HL-60/S4 treated with retinoic acid at 250 ng/mL for 4 days and 3 days (cell line): ENCODE data around the gene DIPK1A.

Source experiments
- in situ Hi-C: fragments of 300-500 bp; cut with MboI; formaldehyde crosslinking; loops from 2 replicates; pipeline ENCODE4 v1.7.0; 2022; ENCODE audit warnings: low sequenced_read_pairs

The DIPK1A gene

GRCh38 chr1:92953491-92953890 is 7.8 kb downstream of the DIPK1A start:
- in situ Hi-C loops = no loop called here

GRCh38 chr1:92952714-92953113 is 8.5 kb downstream of the DIPK1A start:
- in situ Hi-C loops = no loop called here

DNA sequence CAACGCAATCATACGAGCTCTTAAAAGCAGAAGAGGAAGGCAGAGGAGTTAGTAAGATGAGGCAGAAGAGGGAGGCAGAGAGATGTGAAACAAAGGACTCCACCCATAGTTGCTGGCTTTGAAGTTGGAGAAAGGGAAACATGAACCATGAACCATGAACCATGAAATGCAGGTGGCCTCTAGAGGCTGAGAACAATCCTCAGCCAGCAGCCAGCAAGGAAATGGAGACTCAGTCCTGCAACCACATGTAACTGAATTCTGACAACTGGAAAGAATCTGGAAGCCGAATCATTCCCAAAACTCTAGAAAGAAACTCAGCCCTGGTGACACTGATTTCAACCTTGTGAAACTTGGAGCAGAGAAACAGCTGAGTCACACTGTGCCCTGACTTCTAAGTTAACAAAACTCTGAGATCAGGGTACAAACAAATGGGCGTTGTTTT is 10.1 kb downstream of the DIPK1A start:
- in situ Hi-C loops = no loop called here

DNA sequence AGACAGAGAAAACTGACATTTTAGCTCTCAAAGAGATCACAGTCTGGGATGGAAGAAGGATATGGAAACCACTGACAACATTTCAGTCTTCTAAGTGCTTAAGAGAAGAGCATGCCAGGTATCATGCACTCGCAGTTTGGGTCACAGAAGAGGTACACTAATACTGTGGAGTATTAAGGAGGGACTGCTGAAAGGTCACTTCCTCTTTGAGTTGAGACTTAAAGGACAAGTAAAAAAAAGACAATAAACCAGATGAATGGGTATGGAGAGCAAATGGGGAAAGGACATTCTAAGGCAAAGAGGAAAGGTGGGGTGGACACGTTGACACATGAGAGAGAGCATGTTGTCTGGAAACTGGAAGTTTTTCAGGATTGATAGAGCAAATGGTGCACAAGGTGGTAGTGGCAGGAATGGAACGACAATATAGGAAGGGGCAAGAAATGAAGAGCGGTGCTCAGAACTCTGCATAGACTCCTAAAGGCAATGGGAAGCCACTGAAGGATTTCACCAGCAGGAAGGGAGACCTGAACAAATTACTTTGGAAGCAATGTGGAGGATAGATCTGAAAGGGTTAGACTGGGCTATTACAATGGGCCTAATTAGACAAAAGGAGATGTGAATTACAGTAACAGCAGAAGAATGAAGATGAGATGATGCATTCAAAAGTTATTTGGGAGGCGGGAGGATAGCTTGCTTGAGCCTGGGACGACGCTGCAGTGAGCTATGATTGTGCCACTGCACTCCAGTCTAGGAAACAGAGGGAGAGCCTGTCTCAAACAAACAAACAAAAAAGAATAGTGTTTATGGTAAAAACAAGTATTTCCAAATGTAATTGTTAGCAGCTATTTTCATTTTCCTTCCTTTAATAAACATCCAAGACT is 11.1 kb downstream of the DIPK1A start:
- in situ Hi-C loops = no loop called here

GRCh38 chr1:92948071-92948470 is 13.2 kb downstream of the DIPK1A start:
- in situ Hi-C loops = no loop called here

GRCh38 chr1:92945748-92946270 is 15.5 kb downstream of the DIPK1A start:
- in situ Hi-C loops = no loop called here

- in situ Hi-C loops = no loop called here
These were observed 16.1 kb downstream of the DIPK1A start for GRCh38 chr1:92944901-92945747.

DNA sequence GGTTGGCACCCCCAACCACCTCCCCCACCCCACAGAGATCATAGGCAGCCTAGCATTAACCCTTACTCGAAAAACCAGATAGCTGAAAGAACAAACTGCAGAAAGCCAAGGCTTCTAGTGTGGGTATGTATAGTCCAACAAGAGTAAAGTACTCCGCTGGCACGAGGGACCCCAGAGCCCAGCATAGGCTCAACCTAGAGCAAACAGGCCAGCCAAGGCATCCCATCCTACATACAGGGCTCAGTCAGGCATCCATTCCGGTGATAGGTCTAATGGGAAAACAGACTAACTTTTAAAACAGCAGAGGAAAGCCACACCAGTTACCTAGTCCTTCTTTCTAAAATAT is 17.8 kb downstream of the DIPK1A start:
- in situ Hi-C loops = no loop called here

DNA sequence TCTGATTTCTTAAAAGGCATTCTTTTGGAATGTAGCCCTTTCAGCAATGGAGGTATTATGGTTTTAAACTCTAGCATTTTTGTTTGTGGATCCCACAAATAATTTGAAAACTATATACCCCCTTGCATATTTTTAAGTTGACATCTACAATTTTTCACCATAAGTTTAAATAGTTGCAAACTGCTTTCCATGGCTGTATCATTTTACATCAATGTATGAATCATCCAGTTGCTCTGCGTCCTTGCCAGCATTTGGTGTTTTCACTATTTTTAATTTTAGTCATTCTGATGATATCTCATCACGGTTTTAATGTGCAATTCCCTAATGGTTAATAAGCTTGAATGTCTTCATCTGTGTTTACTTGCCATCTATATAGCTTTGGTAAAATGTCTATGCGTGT is 20.7 kb downstream of the DIPK1A start:
- in situ Hi-C loops = no loop called here

DNA sequence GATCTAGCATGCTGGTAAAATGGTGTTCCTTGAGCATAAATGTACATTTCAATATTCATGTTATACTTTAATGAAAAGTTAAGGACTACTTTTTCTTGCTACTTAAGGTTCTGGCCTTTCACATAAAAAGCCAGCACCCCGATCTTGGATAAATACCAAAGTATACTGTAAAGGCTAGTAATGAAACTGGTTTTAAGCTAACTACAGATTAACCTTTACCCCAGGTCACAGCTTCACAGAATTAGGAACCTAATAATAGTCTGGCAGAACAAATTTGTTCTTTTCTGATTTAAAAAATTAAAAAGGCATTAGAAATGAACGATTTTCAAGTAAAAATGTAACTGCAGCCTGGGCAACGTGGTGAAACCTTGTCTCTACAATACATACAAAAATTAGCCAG is 23.5 kb downstream of the DIPK1A start:
- in situ Hi-C loops = no loop called here

DNA sequence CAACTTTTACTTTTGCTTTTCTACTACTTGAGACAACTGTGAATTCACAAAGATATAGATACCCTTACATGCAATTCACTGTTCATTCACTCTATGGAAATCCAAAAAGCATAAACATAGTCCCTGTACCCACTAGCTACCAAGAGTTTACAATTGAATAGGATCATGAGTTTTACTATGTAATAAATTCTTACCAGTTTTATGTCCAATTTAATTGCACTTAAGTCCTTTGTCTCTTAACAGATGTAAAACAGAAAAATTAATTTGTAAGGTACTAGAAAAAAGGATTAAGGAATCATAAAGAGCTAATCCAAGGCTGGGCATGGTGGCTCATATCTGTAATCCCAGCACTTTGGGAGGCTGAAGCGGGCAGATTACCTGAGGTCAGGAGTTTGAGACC is 24.4 kb downstream of the DIPK1A start:
- in situ Hi-C loops = no loop called here

DNA sequence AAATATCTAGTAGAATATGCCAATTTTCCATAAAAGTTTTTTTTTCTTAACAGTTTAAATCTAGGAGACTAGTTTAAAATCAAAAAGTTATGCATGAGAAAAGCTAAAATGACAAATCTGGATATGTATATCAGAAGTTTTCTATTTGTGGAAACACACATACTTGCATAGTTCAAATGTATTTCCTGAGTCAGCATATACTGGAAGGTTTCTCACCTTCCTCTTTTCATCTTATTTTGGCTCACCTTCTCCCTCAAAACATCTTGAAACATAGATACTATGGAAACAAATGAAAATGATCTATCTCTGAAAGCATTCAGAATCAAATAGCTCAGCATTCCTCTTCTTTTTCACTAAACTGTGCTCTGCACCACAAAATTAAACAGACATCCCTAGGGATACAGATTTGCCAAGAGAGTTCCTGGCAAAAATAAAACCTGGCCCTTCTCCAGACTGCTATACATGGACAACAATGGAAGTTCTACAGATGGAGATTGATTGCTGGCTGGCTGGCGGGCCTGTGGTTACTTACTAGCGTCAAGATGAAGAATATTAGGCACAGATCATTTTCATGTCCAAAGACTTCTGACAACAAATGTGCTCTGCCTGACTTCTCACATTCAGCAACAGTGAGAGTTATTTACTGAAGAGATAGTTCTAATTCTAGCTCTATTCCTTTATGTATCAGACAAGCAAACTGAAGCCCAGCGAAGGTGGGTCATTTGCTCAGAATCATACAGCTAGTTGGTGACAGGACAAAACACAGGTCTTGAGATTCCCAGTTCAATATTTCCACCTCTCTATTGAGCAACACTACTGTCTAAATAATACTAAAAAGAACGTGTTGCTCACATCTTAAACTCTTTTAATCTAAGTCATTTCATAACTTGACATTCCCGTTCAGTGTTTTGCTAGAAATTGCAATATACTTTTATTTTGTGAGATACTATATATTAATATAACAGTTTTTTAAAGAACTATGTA is 26.6 kb downstream of the DIPK1A start:
- in situ Hi-C loops = no loop called here

DNA sequence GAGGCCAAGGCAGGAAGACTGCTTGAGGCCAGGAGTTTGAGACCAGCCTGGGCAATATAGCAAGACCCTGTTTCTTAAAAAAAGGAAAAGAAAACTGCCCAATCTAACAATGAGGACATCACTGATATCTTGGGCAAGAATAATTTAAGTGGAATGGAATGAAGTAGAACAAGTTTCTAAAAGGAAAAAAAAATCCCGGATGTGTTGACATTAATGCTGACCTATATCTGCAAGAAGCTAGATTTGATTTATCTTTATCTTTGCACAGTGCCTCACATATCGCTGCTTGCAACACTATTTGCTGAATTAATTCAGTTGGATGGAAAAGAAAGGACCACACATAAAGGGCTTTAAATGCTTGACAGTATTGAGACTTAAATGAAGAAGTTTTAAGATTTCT is 27.8 kb downstream of the DIPK1A start:
- in situ Hi-C loops = no loop called here

GRCh38 chr1:92931691-92932090 is 29.6 kb downstream of the DIPK1A start:
- in situ Hi-C loops = no loop called here

DNA sequence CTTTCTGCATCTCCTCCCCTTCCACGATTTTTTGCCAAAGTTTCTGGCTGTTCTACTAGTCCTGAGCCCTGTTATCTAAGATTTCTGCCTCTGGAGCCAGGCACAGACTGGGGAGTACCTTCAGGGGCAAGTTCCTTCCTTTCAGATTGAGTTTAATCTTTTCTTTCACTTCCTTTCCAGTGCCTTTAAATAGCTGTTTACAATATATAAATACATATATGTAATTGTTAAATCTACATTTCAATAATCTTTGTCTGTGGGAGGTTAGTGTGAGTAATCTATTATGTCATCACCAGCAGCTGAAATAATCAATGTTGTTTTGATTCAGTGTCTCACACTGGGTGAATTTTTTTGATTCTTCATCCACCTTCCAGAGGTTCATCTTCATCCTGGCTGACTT is 31.8 kb downstream of the DIPK1A start:
- in situ Hi-C loops = no loop called here

- in situ Hi-C loops = no loop called here
These were observed 33.4 kb downstream of the DIPK1A start for GRCh38 chr1:92927870-92928269.

DNA sequence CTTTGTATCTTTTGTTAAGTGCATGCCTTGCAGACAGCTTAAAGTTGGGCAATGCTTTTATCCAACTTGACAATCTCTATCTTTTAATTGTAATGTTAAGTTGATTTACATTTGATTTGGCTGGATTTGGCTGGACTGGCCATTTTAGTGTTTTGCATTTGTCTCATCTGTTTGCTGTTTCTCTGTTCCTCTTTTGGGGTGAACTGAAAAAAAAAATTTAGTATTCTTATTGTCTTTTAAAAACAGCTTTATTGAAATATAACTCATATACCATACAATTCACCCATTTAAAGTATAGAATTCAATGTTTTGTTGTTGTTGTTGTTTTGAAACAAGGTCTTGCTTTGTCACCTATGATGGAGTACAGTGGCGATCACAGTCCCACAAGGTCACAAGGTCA is 34.4 kb downstream of the DIPK1A start:
- in situ Hi-C loops = no loop called here

DNA sequence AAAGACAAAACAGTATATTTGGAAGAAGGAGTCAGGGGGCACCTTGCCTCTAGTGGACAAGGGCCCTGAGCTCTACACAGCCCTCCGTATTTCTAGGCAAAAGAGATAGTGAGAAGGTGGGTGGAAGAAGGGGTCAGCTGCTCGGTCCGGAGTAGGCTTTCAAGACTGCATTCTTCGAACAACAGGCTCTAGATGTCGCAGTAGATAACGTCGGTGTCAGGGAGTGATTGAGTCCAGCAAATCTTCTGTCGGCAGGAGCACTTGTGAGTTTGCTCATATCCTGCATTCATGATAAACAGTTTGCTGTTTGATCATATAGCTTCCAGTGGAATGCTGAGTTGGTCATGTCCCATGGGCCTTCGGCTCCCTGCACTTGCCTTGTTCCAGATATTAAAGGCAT is 36.8 kb downstream of the DIPK1A start:
- in situ Hi-C loops = no loop called here

DNA sequence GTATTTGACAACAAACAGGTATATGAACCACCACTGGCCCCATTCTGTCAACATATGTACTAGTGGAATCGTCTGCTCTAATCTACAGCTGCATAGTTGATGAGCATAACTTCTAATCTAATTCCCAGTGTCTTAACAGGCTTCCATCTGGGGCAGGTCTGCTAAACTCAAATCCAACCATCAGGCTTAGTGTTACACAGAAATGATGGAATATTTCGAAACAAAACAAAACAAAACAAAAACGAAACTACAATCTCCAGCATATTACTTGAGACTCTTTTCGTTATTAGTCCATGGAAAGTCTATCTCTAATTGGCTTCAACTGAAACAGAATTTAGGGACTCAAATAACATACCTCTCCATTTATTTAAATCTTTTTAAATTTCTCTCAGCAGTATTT is 37.6 kb downstream of the DIPK1A start:
- in situ Hi-C loops = no loop called here

GRCh38 chr1:92922356-92923035 is 38.8 kb downstream of the DIPK1A start:
- in situ Hi-C loops = no loop called here
